GM18517 (cell line): Measurements from ENCODE around the gene PERM1.
"Not testable (repeated sequence)": the region's sequence is repeated elsewhere in the genome, so short reads cannot be mapped to it uniquely, and the experiment has no call there.

Source experiments
- ATAC-seq: cut with Tn5 transposase; IDR thresholded peaks from one replicate; pipeline ENCODE4 v1.9.1; 2021; ENCODE audit warnings: mild to moderate bottlenecking, moderate library complexity; ENCODE audit not compliant: unreplicated experiment

PERM1 gene

DNA sequence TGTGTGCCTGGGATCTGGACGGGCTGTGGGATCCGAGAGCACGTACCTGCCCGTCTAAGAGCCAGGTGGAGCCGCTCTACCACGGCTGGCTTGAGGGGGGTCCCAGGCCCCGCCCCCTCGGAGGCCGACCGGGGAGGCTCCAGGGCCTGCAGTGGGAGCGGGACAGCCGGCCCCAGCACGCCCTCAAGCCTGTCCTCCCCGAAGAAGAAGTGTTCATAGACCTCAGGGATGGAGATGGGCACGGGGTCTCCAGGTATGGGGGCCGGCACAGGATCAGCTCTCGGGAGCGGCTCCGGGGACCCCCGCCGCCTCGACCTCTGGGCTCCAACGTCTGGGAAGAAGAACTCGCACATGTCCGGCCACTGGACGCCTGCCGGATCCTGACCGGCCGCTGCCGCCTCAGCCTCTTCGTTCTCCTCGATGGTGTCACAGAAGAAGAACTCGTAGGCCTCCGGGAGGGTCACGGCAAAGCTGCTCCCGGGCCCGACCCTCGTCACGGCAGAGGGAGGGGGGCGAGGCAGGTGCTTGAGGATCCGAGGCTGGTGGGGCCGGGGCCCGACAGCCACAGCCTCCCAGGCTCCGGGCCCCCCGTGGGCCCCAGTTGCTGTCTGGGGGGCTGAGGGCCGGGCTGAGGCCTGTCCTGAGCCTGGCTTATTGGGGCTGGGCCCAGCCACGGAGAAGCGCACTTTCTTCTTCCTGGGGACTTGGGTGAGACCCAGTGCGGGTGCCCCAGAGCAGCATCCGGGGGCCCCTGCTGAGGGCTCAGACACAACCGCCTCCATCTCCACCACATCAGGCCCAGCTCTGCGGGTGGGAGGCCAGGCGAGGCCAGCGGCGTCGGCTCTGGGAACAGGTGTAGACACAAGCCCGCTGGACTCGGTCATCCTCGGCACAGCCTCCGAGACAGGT lies 2.8 kb downstream of the PERM1 start:
- ATAC-seq: no peak

DNA sequence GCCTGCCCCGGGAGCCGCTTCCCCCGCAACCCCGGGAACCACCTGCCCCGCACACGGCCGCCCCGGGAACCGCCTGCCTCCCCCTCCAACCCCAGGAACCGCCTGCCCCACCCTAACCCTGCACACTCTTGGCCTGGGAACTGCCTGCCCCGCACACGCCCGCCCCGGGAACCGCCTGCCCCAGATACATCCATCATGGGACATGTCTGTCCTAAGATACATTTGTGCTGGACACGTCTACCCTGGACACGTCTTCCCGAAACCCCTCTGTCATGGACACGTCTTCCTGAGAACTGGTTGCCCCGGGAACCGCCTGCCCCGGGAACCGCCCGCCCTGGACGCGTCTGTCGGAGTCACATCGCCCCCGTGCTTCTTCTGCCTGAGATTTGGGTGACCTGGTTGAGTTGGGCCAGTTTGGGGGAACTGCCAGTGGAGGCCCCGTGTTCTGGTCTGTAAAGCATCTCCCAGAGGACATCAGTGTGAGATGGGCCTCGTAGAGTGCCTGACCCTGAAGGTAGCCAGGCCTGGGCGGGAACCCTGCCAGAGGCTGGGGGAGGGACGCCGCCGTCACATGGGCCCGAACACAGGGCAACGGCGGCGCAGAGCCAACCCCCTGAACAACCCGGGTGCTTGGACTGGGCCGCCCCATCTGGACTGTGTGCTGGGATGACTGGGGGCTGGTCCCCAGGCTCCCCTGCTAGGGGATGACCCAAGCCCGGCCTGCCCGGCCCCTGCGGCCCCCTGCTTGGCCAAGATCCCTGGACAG lies 3.6 kb downstream of the PERM1 start:
- no peak for ATAC-seq

- ATAC-seq: not testable (repeated sequence)
These were observed 5.1 kb downstream of the PERM1 start for GRCh38 chr1:976791-977190.

DNA sequence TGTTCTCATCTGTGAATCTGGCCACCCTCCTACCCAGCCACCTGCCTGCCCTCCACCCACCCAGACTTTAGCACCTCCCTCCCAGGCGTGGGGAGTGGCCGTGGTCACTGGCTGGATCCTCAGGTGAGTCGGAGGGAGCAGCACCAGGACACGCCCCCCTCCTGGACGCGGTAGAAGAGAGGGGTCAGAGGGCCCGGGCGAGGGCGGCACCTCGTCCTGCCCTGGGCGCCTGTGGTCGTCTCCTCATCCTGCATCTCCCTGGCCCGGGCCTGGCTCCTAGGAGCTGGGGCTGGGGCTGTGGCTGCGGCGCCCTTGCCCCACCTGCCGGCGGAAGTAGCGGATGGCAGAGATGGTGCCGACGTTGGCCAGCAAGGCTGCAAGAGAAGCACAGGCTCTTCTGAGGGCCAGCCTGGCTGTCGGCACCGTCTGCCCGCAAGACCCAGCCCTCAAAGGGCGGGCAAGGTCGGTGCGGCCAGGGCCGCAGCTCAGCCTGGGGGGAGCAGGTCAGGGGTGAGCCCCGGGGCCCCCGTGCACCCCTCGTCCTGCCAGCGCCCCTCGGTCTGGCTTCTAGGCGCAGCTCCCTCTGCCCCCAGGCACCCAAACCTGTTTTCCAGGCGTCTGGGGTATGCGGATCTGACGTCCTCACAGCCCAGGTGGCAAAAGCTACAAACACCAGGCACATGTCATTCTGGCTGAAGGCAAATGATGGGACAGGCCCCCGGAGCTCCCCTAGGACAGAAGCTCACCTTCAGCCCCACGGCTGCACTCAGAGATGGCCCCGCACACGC lies 5.8 kb downstream of the PERM1 start:
- ATAC-seq: peak; percentile 55

DNA sequence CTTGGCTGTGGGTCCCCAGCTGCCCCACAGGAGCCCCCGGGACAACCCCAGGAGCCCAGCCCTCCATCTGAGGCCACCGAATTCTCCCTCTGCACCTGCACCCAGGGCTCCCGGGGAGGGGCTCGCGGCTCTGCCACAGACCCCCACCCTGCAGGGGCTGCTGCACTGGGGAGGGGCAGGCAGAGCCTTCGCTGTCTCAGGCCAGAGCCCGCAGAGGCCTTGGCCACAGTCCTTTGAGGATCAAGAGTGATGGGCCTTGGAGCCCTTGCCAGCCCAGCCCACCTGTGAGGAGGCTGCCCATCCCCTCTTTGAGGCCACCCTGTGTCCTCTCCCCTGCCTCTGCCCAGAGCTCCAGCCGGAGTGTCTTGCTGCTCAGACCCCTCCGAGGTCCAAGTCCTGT lies 6.5 kb downstream of the PERM1 start:
- ATAC-seq: no peak

DNA sequence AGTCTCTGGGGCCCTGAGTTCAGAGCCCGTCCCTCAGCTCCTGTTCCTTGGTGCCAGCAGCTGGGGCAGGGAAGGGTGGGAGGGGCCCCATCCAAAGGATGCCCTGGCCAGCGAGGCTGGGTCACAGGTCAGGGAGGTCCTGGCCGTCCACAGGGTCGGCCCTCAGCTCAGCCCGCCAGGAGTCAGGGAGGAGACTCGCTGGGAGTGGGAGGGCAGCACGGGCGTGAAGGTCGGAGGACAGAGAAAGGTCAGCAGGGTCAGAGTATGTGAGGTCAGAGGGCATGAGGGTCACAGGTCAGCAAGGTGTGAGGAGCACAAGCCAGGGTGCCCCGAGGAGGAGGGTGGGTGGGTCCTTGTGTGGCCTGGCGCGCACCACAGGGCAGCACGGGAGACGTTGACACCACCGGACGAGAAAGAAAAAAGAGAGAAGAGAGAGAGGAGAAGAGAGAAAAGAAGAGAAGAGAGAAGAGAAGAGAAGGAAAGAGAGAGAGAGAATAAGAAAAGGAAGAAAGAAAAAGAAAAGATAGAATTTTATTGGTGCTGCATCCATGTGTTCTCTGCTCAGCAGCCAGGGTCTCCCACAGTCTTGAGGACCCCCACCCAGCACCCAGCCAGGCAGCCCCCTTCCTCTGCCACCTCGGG lies 7.1 kb downstream of the PERM1 start:
- no peak for ATAC-seq

GRCh38 chr1:974293-974640 lies 7.6 kb downstream of the PERM1 start:
- no peak for ATAC-seq

DNA sequence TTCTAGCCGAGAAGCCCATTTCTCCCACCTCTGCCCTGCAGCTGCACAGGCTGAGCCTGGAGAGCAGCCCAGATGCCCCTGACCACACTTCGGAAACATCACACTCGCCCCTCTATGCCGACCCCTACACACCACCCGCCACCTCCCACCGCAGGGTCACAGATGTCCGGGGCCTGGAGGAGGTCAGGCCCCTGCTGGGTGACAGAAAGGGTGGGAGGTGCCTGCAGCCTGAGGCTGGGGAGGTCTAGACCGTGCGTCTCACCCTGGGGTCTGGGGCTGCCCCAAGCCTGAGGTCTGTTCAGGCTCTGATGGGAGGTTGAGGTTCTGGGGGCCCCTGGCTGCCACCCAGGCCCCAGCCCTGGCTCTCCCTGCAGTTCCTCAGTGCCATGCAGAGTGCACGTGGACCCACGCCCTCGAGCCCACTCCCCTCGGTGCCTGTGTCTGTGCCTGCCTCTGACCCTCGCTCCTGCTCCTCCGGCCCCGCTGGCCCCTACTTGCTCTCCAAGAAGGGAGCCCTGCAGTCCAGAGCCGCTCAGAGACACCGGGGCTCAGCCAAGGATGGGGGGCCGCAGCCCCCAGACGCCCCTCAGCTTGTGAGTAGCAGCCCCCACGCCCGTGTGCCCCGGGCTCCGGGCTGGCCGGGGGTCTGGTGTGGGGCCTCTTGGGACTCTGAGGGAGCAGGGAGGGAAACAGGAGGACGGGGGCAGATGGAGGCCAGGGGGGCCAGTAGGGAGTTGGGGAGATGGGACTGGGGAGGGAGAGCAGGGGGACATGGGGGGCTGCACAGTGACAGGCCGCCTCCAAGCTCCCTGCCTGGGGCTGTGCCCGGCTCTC lies 8.2 kb downstream of the PERM1 start:
- ATAC-seq: no peak

GRCh38 chr1:972726-973458 lies 9.0 kb downstream of the PERM1 start:
- no peak for ATAC-seq

DNA sequence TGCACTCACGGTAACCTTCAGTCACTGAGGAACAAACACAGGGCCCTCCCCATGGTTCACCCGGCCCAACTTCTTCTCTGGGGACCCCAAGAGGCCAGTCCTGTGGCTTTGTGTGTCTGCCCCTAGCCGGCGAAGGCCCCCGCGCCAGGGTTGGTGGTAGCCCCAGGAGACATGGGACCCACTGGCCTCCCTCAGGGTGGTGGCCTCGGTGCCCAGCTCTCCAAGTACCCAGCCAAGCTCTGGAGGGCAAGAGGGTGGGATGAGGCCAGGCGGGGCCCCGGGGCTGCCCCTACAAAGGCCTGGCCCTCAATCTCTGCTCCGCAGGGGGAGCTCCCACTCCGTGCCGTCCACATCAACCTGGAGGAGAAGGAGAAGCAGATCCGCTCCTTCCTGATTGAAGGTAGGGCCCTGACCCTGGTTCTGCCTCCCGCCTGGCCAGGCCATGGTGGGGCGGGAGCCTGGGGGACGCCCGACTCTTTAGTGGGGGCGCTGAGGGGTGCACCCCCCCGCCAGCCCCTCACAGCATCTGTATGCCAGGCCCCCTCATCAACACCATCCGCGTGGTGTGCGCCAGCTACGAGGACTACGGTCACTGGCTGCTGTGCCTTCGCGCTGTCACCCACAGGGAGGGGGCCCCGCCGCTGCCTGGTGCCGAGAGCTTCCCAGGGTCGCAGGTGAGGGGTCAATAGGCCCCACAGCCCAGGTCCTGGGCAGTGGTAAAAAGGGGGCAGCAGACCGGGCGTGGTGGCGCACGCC lies 10.0 kb downstream of the PERM1 start:
- no peak for ATAC-seq

DNA sequence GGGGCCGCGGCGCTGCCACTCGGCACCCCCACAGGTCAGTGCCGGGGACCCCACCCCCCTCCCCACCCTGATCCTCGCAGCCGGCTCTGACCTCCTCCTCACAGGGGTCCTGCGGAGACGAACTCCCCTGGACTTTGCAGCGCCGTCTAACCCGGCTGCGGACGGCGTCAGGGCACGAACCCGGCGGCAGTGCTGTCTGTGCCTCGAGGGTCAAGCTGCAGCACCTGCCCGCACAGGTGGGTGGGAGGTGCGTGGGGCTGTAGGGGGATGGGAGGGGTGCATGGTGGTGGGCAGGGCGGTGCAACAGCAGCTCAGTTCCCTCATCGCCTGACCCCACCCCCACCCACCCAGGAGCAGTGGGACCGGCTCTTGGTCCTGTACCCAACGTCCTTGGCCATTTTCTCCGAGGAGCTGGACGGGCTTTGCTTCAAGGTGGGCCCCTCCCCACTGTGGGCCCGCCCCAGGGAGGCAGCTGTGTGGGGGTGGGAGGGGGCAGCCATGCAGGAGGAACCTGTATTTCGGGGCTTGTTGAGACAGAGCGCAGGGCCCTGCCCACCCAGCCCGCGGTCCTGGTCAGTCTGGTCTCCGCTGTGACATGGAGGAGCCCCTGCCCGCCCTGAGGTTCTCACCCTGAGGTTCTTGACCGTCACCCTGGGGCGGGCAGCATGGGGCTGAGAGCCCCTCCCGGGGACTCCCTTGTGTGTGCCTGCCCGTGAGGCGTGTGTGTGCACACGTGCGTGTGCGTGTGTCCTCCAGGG lies 10.7 kb downstream of the PERM1 start:
- no peak for ATAC-seq

- ATAC-seq: no peak
These were observed 11.5 kb downstream of the PERM1 start for GRCh38 chr1:970242-970972.

DNA sequence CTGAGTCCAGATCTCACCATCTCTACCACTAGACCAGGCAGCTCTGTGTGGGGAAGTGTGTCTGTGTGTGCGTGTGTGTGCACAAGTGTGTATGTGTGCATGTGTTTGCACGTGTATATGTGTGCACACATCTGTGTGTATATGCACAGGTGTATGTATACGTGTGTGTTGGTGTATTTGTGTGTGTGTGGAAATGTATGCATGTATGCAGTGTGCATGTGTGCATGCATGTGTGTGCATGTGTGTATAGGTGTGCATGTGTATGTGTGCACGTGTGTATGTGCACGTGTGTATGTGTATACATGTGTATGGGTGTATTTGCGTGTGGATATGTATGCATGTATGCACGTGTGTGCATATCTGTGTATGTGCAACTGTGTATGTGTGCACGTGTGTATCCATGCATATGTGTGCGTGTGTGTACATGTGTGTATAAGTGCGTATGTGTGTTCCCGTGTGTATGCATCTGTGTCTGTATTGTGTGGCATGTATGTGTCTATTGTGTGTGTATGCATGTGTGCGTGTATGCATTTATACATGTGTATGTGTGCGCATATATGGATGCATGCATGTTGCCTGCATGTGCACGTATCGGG lies 12.5 kb downstream of the PERM1 start:
- ATAC-seq: no peak

DNA sequence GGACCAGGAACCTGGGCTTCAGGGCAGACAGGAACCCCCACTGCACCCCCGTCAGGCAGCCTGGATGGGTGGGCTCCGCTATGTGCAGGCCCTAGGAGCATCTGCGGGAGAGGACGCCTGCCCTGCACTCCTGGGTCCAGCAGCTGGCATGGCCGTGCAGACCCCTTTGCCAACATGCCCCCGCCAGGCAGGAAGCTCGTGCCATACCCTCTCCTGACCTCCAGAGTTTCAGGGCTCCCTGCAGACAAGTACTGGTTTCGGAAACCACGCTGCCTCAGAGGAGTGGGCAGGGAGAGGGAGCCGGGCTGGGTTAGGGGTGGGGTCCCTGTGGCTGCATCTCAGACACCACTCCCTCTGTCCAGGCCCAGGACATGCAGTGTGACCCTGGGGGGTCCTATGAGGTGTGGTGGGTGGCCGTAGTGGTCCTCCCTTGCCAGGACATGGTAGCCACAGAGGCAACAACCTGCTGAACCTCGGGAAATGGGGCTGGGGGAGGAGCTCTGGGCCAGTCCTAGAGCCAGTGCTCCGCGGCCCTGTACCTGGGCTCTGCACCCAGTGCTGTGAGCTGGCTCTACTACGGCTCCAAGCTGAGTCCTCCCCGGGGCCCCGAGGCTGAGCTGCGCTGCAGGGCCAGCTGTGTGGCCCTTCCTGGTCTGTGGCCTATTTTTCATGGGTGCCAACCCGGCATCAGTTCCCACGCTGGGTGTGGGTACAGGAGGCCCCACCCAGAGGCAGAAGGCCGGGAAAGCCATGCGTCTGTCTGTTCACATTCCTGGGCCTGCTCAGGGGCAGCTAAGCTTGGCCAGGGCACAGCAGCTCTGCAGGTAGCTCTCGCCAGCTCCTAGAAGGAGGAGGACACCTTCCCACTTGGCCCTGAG lies 14.2 kb downstream of the PERM1 start:
- ATAC-seq: no peak

GRCh38 chr1:966704-967300 lies 15.1 kb downstream of the PERM1 start:
- no peak for ATAC-seq
